ENCODE results near the gene DGCR6L.
"Not testable (repeated sequence)": the region's sequence is repeated elsewhere in the genome, so short reads cannot be mapped to it uniquely, and the experiment has no call there.

Gene DGCR6L

DNA sequence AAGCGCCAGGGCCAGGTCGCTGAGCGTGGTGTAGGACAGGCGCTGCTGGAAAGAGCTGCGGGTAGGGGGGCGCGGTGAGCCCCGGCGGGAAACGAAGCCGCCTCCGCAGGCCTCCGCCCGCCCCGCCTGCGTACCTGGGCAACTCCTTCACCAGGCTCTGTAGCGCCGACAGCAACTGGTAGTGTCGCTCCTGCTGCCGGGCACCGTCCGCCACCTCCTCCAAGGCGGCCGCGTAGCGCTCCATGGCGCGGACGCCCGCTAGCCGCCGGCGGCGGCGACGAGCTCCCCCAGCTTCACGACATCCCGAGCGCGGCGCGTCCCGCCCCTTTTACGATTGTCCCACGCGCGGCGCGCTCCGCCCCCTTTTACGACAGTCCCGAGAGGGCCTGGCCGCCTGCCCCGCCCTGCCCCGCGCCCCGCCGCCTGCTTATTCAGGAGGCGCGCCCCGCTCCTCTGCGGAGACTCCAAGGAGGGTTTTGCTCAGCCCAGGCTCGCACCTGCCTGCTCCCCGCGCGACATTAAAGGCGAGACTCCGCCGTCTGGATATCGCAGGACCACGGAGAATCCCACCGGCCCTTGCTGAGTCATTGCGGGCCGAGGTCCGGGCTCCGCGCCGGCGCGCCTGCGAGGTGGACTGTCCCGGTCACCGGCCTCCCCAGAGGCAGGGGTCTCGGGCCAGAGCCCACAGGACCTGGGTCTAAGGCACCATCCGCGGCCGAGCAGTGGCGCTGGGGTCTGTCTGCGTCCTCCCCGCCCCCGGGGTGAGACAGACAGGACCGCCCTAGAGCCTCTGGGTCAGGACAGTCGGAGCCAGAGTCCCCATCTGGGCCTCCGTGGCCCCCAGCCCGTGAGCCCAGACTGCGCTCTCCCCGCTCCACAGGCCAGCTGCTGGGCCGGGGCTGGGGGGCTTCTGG is at the start of gene DGCR6L:
DGCR6L (minus strand) TSS at position 316 of the 914 bp plus-strand sequence; CDS start at position 244, 72 bp downstream.
- in situ Hi-C loops (cut with HindIII; ENCODE audit: low sequenced_read_pairs): no loop called here
- TF ChIP-seq, protein P1, sequence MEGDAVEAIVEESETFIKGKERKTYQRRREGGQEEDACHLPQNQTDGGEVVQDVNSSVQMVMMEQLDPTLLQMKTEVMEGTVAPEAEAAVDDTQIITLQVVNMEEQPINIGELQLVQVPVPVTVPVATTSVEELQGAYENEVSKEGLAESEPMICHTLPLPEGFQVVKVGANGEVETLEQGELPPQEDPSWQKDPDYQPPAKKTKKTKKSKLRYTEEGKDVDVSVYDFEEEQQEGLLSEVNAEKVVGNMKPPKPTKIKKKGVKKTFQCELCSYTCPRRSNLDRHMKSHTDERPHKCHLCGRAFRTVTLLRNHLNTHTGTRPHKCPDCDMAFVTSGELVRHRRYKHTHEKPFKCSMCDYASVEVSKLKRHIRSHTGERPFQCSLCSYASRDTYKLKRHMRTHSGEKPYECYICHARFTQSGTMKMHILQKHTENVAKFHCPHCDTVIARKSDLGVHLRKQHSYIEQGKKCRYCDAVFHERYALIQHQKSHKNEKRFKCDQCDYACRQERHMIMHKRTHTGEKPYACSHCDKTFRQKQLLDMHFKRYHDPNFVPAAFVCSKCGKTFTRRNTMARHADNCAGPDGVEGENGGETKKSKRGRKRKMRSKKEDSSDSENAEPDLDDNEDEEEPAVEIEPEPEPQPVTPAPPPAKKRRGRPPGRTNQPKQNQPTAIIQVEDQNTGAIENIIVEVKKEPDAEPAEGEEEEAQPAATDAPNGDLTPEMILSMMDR (IDR thresholded peaks at IDR 0.05; ENCODE audit: low read depth, low read length): no peak
- peak within 1 kb of the TSS; percentile 83 for H3K4me3 ChIP-seq (ENCODE audit: low read depth, low read length)
- peak; percentile 94 for DNase-seq (ENCODE audit: low read depth, low spot score)

DNA sequence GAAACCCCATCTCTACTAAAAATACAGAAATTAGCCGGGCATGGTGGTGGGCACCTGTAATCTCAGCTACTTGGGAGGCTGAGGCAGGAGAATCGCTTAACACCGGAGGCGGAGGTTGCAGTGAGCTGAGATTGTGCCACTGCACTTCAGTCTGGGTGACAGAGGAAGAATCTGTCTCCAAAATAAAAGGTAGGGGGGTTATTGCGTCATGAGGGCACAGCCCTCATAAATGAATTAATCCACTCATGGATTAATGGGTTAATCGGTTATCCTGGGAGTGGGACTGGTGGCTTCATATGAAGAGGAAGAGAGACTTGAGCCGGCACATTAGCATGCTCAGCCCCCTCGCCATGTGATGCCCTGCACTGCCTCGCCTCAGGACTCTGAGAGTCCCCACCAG is 49.0 kb upstream of the DGCR6L start:
- in situ Hi-C loops (cut with HindIII; ENCODE audit: low sequenced_read_pairs); H3K4me3 ChIP-seq (ENCODE audit: low read depth, low read length); DNase-seq (ENCODE audit: low read depth, low spot score): not testable (repeated sequence)

GRCh38 chr22:20366841-20367240 is 47.0 kb upstream of the DGCR6L start:
- in situ Hi-C loops (cut with HindIII; ENCODE audit: low sequenced_read_pairs); DNase-seq (ENCODE audit: low read depth, low spot score); H3K4me3 ChIP-seq (ENCODE audit: low read depth, low read length): not testable (repeated sequence)

DNA sequence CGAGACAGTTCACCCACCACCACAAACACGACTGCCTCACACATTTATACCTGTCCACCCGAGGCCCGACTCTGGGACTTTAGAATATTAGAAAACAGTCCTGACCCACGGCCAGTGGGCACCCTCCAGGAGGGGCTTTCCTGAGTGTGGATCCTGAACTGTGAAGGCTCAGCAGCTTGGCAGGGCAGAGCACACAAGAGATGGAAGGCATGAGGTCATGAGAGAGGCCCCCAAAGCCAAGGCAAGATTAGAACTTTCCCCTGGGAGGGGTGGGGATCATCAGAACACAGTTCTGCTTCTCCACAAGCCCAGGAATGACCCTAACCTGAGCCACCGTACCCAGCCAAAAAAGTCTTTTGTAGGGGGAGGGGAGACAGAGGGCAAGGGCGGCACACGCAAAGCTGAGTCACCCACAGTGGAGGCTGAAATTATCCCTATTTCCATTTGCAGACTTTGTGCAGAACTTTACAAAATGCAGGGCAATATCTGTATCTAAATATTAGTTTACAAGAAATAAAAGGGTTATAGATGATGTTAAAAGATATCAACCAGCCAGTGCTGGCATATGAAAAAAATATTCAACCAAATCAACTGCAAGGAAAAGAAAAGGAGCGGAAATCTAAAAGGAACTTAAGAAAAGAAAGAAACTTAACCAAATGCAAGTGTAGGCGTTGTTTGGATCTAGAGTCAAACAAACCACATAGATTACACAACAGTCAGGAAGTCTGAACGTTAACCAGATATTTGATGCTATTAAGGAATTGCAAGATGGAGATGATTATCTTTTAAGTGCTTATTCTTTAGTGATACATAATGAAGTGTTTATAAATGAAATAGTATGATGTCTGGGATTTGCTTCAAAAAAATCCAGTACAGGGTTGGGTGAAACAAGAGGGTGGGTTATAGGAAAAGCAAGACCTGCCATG is 44.7 kb upstream of the DGCR6L start:
- H3K4me3 ChIP-seq (ENCODE audit: low read depth, low read length); in situ Hi-C loops (cut with HindIII; ENCODE audit: low sequenced_read_pairs); DNase-seq (ENCODE audit: low read depth, low spot score): not testable (repeated sequence)

- H3K4me3 ChIP-seq (ENCODE audit: low read depth, low read length); DNase-seq (ENCODE audit: low read depth, low spot score); in situ Hi-C loops (cut with HindIII; ENCODE audit: low sequenced_read_pairs): not testable (repeated sequence)
These were observed 42.5 kb upstream of the DGCR6L start for GRCh38 chr22:20362403-20362802.

DNA sequence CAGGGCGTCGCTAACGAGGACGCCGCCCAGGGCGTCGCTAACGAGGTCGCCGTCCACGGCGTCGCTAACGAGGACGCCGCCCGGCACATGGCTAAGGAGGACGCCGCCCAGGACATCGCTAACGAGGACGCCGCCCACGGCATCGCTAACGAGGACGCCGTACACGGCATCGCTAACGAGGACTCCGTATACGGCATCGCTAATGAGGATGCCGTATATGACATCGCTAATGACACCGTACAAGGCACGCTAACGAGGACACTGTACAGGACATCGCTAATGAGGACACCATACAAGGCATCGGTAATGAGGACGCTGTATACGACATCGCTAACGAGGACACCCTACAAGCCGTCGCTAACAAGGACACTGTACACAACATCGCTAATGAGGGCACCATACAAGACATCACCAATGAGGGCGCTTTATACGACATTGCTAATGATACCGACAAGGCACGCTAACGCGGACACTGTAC is 41.9 kb upstream of the DGCR6L start:
- H3K4me3 ChIP-seq (ENCODE audit: low read depth, low read length); DNase-seq (ENCODE audit: low read depth, low spot score); in situ Hi-C loops (cut with HindIII; ENCODE audit: low sequenced_read_pairs): not testable (repeated sequence)

- DNase-seq (ENCODE audit: low read depth, low spot score); in situ Hi-C loops (cut with HindIII; ENCODE audit: low sequenced_read_pairs); H3K4me3 ChIP-seq (ENCODE audit: low read depth, low read length): not testable (repeated sequence)
These were observed 41.2 kb upstream of the DGCR6L start for GRCh38 chr22:20360866-20361751.

GRCh38 chr22:20360261-20360660 is 40.4 kb upstream of the DGCR6L start:
- in situ Hi-C loops (cut with HindIII; ENCODE audit: low sequenced_read_pairs); H3K4me3 ChIP-seq (ENCODE audit: low read depth, low read length); DNase-seq (ENCODE audit: low read depth, low spot score): not testable (repeated sequence)

DNA sequence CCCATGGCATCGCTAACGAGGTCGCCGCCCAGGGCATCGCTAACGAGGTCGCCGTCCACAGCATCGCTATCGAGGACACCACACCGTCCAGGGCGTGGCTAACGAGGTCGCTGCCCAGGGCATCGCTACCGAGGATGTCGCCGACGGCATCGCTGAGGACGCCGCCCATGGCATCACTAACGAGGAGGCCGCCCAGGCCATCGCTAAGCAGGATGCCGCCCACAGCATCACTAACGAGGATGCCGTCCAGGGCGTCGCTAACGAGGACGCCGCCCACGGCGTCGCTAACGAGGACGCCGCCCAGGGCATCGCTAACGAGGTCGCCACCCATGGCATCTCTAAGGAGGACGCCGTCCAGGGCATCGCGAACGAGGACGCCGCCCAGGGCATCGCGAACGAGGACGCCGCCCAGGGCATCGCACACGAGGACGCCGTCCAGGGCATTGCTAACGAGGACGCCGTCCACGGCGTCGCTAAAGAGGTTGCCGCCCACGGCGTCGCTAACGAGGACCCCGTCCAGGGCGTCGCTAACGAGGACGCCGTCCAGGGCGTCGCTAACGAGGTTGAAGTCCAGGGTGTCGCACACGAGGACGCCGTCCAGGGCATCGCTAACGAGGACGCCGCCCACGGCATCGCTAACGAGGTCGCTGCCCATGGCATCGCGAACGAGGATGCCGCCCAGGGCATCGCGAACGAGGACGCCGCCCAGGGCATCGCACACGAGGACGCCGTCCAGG is 38.8 kb upstream of the DGCR6L start:
- DNase-seq (ENCODE audit: low read depth, low spot score); H3K4me3 ChIP-seq (ENCODE audit: low read depth, low read length); in situ Hi-C loops (cut with HindIII; ENCODE audit: low sequenced_read_pairs): not testable (repeated sequence)

GRCh38 chr22:20357967-20358366 is 38.1 kb upstream of the DGCR6L start:
- H3K4me3 ChIP-seq (ENCODE audit: low read depth, low read length); in situ Hi-C loops (cut with HindIII; ENCODE audit: low sequenced_read_pairs); DNase-seq (ENCODE audit: low read depth, low spot score): not testable (repeated sequence)

DNA sequence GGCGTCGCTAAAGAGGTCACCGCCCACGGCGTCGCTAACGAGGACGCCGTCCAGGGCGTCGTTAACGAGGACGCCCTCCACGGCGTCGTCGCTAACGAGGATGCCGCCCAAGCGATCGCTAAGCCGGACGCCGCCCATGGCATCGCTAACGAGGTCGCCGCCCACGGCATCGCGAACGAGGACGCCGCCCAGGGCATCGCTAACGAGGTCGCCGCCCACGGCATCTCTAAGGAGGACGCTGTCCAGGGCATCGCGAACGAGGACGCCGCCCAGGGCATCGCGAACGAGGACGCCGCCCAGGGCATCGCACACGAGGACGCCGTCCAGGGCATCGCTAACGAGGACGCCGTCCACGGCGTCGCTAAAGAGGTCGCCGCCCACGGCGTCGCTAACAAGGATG is 37.0 kb upstream of the DGCR6L start:
- DNase-seq (ENCODE audit: low read depth, low spot score); in situ Hi-C loops (cut with HindIII; ENCODE audit: low sequenced_read_pairs); H3K4me3 ChIP-seq (ENCODE audit: low read depth, low read length): not testable (repeated sequence)

- H3K4me3 ChIP-seq (ENCODE audit: low read depth, low read length); in situ Hi-C loops (cut with HindIII; ENCODE audit: low sequenced_read_pairs); DNase-seq (ENCODE audit: low read depth, low spot score): not testable (repeated sequence)
These were observed 36.2 kb upstream of the DGCR6L start for GRCh38 chr22:20355939-20356636.

Data from astrocyte of the spinal cord (primary cell).